ENCODE data around the gene POLK. TPM values are rescaled to one million over a fixed set of nuclear protein-coding genes. Genes with fewer than 3 reads are reported as not detected.
A peak's percentile ranks its signal among the peaks of the same experiment; 100 is the strongest.

The POLK gene
- total and polyA plus RNA-seq, 2 of the 4 experiments (the other 2 are of a cell fraction), result 10.4 to 24.4 TPM

GRCh38 chr5:75538211-75538610 is 26.5 kb downstream of the POLK start:
- WGBS, 2 experiments (ENCODE audit: extremely low coverage in 2 of 2, insufficient read length in 1 of 2), result no CpG with 5 or more reads among the region's 1 CpG
- peak; percentile 15 for DNase-seq

More at GRCh38 chr5:75538211-75538610, 26.5 kb downstream of the POLK start:
- POLR2A ChIA-PET (ENCODE audit: unreplicated experiment), result no interaction called here
- no peak overlapping the region for H2BK15ac ChIP-seq (ENCODE audit: low read depth, low read length)
- dilution Hi-C loops (cut with HindIII; ENCODE audit: low sequenced_read_pairs, unreplicated experiment), result no loop called here
- peaks cover 9% of the 10 kb centered on the region for H4K20me1 ChIP-seq (ENCODE audit: insufficient read depth, low read length)
- H3K14ac ChIP-seq (replicated peaks; ENCODE audit: low read depth, low read length), result no peak overlapping the region
- no peaks in the 10 kb centered on the region for H3K27me3 ChIP-seq (ENCODE audit: control insufficient read depth, insufficient read depth, low read length)
- H3K36me3 ChIP-seq (ENCODE audit: control insufficient read depth, insufficient read depth, low read length), result no peaks in the 10 kb centered on the region; the same call in 1 of the 2 replicates
- no peak overlapping the region for H2BK5ac ChIP-seq (ENCODE audit: low read depth, low read length, poor library complexity, severe bottlenecking)
- H3K27ac ChIP-seq (ENCODE audit: insufficient read depth, low read length), result no peak overlapping the region
- no peak overlapping the region for H3K4ac ChIP-seq (ENCODE audit: low read depth, low read length)
- H2BK120ac ChIP-seq (ENCODE audit: low read depth, low read length), result no peak overlapping the region
- TF ChIP-seq ELK1 (IDR thresholded peaks at IDR 0.05; ENCODE audit: borderline replicate concordance, low read depth, low read length) (no peak), CEBPB (IDR thresholded peaks at IDR 0.05; ENCODE audit: low read depth, low read length) (0 out of 2 replicates have a peak, but pooled peaks have one; percentile 9)
- no peak overlapping the region for H2BK20ac ChIP-seq (ENCODE audit: low read depth, low read length)
- intact Hi-C loops (cut with micrococcal nuclease), result no loop called here
- H4K5ac ChIP-seq (ENCODE audit: low read depth, low read length), result no peak overlapping the region
- ATAC-seq (ENCODE audit: low read depth), result no peak
- peaks cover 6% of the 10 kb centered on the region; the same call in 1 of the 2 replicates for H3K4me1 ChIP-seq (ENCODE audit: control insufficient read depth, insufficient read depth, low read length)
- no peak overlapping the region for H2AFZ ChIP-seq (replicated peaks; ENCODE audit: low read length, poor library complexity)
- H3K18ac ChIP-seq (ENCODE audit: low read depth, low read length), result no peak overlapping the region
- peaks cover 9% of the 10 kb centered on the region for H3K9me1 ChIP-seq (ENCODE audit: insufficient read depth, low read length)
- BruUV-seq (replicated peaks), result no TSS peak
- no peak overlapping the region for H4K8ac ChIP-seq (ENCODE audit: low read depth in 2 of 2, low read length in 2 of 2)
- no peak overlapping the region for H4K91ac ChIP-seq (ENCODE audit: insufficient read depth, low read depth, low read length)
- H2AK9ac ChIP-seq (replicated peaks; ENCODE audit: low read depth, low read length, poor library complexity), result no peak overlapping the region
- in situ Hi-C loops (cut with MboI; ENCODE audit: low sequenced_read_pairs), result no loop called here
- peaks cover 27 to 53% of the 10 kb centered on the region in 2 experiments for H3K79me1 ChIP-seq (ENCODE audit: low read depth in 1 of 2, low read length in 2 of 2)
- CTCF ChIA-PET, result interaction anchor here (0.6 to 1.0 kb wide), 3 partner anchors 46 to 85 kb away, joined by 3 to 5 read pairs (median 3); no protein-coding TSS in a partner anchor
- H3K9me3 ChIP-seq (ENCODE audit: control insufficient read depth, insufficient read depth, low read length), result peaks cover 3% of the 10 kb centered on the region; the same call in 1 of the 2 replicates
- no peak overlapping the region for H2AK5ac ChIP-seq (ENCODE audit: low read depth, low read length)
- H3K4me2 ChIP-seq (ENCODE audit: low read depth, low read length), result no peak overlapping the region
- no peak overlapping the region for H3K9ac ChIP-seq (ENCODE audit: low read depth, low read length)
- no peak overlapping the region for H3K23ac ChIP-seq (ENCODE audit: low read depth, low read length)
- H3K56ac ChIP-seq (ENCODE audit: extremely low read depth, insufficient read depth, low read length), result no peak overlapping the region
- no peak overlapping the region for H3K4me3 ChIP-seq (ENCODE audit: insufficient read depth, low read depth, low read length)
